Measurements from ENCODE around the gene EXOSC2.

DNA sequence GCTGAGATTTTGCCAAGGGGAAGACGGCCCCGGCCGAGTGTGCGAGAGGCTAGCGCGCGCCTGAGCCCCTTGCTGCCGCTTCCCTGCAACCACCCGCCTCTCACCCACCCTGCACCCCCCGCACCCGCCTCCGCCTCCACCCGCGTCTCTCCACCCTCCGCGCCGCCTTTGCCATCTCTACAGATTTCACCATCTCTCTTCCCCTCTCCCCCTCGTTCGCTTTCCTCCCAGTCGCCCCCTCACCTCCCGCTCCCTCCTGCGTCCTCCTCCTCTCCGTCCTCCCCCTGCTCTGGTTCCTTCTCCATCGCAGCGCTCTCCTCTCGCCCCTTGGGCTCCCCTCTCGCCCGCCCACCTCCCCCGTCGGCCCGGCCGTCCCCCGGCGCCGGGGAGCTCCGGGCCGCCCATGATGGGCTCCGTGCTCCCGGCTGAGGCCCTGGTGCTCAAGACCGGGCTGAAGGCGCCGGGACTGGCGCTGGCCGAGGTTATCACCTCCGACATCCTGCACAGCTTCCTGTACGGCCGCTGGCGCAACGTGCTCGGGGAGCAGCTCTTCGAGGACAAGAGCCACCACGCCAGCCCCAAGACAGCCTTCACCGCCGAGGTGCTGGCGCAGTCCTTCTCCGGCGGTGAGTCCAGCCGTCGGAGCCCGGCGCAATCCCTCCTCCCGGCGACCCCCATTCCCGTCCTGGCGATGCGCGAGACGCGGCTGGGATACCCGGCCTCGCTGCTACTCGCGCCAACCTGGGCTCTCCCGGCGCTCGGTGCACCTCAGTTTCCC lies 29.1 kb upstream of the EXOSC2 start, which contains the start of gene PRDM12:
- TF ChIP-seq POLR2A (IDR thresholded peaks at IDR 0.05; ENCODE audit: insufficient read depth in 1 of 2, low read depth in 2 of 2, low read length in 2 of 2) (no peak), ZBTB7A (CRISPR knock-in tag; IDR thresholded peaks at IDR 0.05) (no peak), POLR2AphosphoS5 (IDR thresholded peaks at IDR 0.05; ENCODE audit: low read depth, low read length) (no peak), ZNF83 (CRISPR knock-in tag; IDR thresholded peaks at IDR 0.05; ENCODE audit: borderline replicate concordance) (no peak), EP300 (IDR thresholded peaks at IDR 0.05; ENCODE audit: low read depth in 2 of 2, low read length in 2 of 2) (no peak), EP300 (CRISPR knock-in tag; IDR thresholded peaks at IDR 0.05; ENCODE audit: borderline replicate concordance) (no peak), NR1H2 (CRISPR knock-in tag; IDR thresholded peaks at IDR 0.05; ENCODE audit: borderline replicate concordance, low read depth) (no peak), ZNF660 (CRISPR knock-in tag; IDR thresholded peaks at IDR 0.05; ENCODE audit: borderline replicate concordance, low read depth) (no peak), ZBTB7B (CRISPR knock-in tag; IDR thresholded peaks at IDR 0.05) (no peak)
- TF ChIP-seq, protein P1, sequence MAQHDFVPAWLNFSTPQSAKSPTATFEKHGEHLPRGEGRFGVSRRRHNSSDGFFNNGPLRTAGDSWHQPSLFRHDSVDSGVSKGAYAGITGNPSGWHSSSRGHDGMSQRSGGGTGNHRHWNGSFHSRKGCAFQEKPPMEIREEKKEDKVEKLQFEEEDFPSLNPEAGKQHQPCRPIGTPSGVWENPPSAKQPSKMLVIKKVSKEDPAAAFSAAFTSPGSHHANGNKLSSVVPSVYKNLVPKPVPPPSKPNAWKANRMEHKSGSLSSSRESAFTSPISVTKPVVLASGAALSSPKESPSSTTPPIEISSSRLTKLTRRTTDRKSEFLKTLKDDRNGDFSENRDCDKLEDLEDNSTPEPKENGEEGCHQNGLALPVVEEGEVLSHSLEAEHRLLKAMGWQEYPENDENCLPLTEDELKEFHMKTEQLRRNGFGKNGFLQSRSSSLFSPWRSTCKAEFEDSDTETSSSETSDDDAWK (CRISPR knock-in tag; IDR thresholded peaks at IDR 0.05): no peak
- TF ChIP-seq, protein P2, sequence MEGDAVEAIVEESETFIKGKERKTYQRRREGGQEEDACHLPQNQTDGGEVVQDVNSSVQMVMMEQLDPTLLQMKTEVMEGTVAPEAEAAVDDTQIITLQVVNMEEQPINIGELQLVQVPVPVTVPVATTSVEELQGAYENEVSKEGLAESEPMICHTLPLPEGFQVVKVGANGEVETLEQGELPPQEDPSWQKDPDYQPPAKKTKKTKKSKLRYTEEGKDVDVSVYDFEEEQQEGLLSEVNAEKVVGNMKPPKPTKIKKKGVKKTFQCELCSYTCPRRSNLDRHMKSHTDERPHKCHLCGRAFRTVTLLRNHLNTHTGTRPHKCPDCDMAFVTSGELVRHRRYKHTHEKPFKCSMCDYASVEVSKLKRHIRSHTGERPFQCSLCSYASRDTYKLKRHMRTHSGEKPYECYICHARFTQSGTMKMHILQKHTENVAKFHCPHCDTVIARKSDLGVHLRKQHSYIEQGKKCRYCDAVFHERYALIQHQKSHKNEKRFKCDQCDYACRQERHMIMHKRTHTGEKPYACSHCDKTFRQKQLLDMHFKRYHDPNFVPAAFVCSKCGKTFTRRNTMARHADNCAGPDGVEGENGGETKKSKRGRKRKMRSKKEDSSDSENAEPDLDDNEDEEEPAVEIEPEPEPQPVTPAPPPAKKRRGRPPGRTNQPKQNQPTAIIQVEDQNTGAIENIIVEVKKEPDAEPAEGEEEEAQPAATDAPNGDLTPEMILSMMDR (CRISPR knock-in tag; IDR thresholded peaks at IDR 0.05): no peak
